ENCODE data around the gene RNF213.

Gene RNF213

GRCh38 chr17:80443916-80444643 lies 183.4 kb downstream of the RNF213 start:
- TF ChIP-seq CTCF (IDR thresholded peaks at IDR 0.05) = no peak

- no peak for TF ChIP-seq CTCF (IDR thresholded peaks at IDR 0.05)
Measured at GRCh38 chr17:80444644-80444979, 184.0 kb downstream of the RNF213 start.

- no peak for TF ChIP-seq CTCF (IDR thresholded peaks at IDR 0.05)
Measured at GRCh38 chr17:80445007-80445725, 184.5 kb downstream of the RNF213 start.

- no peak for TF ChIP-seq CTCF (IDR thresholded peaks at IDR 0.05)
Measured at GRCh38 chr17:80445726-80446110, 185.1 kb downstream of the RNF213 start.

- no peak for TF ChIP-seq CTCF (IDR thresholded peaks at IDR 0.05)
Measured at GRCh38 chr17:80446645-80447405, 186.2 kb downstream of the RNF213 start.

- TF ChIP-seq CTCF (IDR thresholded peaks at IDR 0.05) = no peak
Measured at GRCh38 chr17:80447790-80448189, 187.1 kb downstream of the RNF213 start.
